Measurements from ENCODE around the gene SWAP70. TPM values are rescaled to one million over a fixed set of nuclear protein-coding genes. Genes with fewer than 3 reads are reported as not detected.

SWAP70 gene
- total and polyA plus RNA-seq, 2 of the 13 experiments (the other 11 are each of a cell fraction or from before 2014, with no cell fraction given) = 4.6 to 8.7 TPM

GRCh38 chr11:9710852-9711251 lies 47.0 kb downstream of the SWAP70 start (continued):
- no peak for TF ChIP-seq ZBTB38 (CRISPR knock-in tag; IDR thresholded peaks at IDR 0.05)
- no peak for TF ChIP-seq ZBTB33 (CRISPR knock-in tag; IDR thresholded peaks at IDR 0.05)
- no peak for TF ChIP-seq KLF12 (CRISPR knock-in tag; IDR thresholded peaks at IDR 0.05; ENCODE audit: borderline replicate concordance)

- no peak for FAIRE-seq
- TF ChIP-seq ZNF20 (CRISPR knock-in tag; IDR thresholded peaks at IDR 0.05) = no peak
- no peak for TF ChIP-seq TOE1 (CRISPR knock-in tag; IDR thresholded peaks at IDR 0.05)
- TF ChIP-seq TBX2 (CRISPR knock-in tag; IDR thresholded peaks at IDR 0.05; ENCODE audit: borderline replicate concordance) = no peak
- no peak for TF ChIP-seq DNMT3B (CRISPR knock-in tag; conservative IDR thresholded peaks at IDR 0.05)
- TF ChIP-seq KLF6 (CRISPR knock-in tag; IDR thresholded peaks at IDR 0.05) = no peak
- no peak for TF ChIP-seq SMAD9 (CRISPR knock-in tag; IDR thresholded peaks at IDR 0.05)
- no peak for TF ChIP-seq CHCHD3 (CRISPR knock-in tag; IDR thresholded peaks at IDR 0.05)
- TF ChIP-seq RBM22 (optimal IDR thresholded peaks at IDR 0.05; ENCODE audit: low read length) = no peak
- no peak for TF ChIP-seq PRDM10 (CRISPR knock-in tag; IDR thresholded peaks at IDR 0.05; ENCODE audit: low read depth)
- no peak for TF ChIP-seq KDM1A (CRISPR knock-in tag; IDR thresholded peaks at IDR 0.05)
- TF ChIP-seq ZFP36 (IDR thresholded peaks at IDR 0.05; ENCODE audit: borderline replicate concordance, low read depth, low read length, partially characterized antibody) = no peak
- no peak for TF ChIP-seq SP1 (IDR thresholded peaks at IDR 0.05)
- no peak for TF ChIP-seq SP1 (CRISPR knock-in tag; IDR thresholded peaks at IDR 0.05)
- no peak for TF ChIP-seq ZSCAN12 (CRISPR knock-in tag; IDR thresholded peaks at IDR 0.05)
- TF ChIP-seq TSC22D2 (CRISPR knock-in tag; IDR thresholded peaks at IDR 0.05; ENCODE audit: borderline replicate concordance) = no peak
Measured at GRCh38 chr11:9711454-9712307, 47.8 kb downstream of the SWAP70 start.

More at GRCh38 chr11:9711454-9712307, 47.8 kb downstream of the SWAP70 start:
- ChIA-PET CTCF (ENCODE audit: low intra/inter-chr PET ratio, low total read pairs) (no interaction called here), POLR2A (no interaction called here)
- in situ Hi-C loops (cut with HindIII; ENCODE audit: extremely low pct_ligation_motif_present, low pct_unique_long_range_greater_than_20kb) (no loop called here), intact Hi-C loops (cut with micrococcal nuclease; ENCODE audit: unreplicated experiment) (no loop called here)
- Histone ChIP-seq H3K4me3 (replicated peaks in 1 of 3; ENCODE audit: insufficient read depth in 1 of 3, low read depth in 2 of 3, low read length in 3 of 3) (no peak overlapping the region), H3K36me3 (replicated peaks in 1 of 2; ENCODE audit: control insufficient read depth in 1 of 2, insufficient read depth in 2 of 2, low read length in 2 of 2) (peaks cover 2% of the 10 kb centered on the region in 2 experiments; a peak in 1 of 5 replicates), H3K27me3 (ENCODE audit: control insufficient read depth in 1 of 2, insufficient read depth in 2 of 2, low read length in 2 of 2) (no peaks in the 10 kb centered on the region), H3K4me1 (ENCODE audit: insufficient read depth, low read length) (peaks cover 40% of the 10 kb centered on the region), H2AFZ (ENCODE audit: low read length) (no peak overlapping the region), H3K4me2 (ENCODE audit: low read depth, low read length) (no peak overlapping the region), H3K9ac (ENCODE audit: insufficient read depth, low read depth, low read length) (no peak overlapping the region), H3K9me3 (ENCODE audit: low read length) (no peaks in the 10 kb centered on the region), H3K27ac (ENCODE audit: extremely low read length, insufficient read depth, low read length) (no peak overlapping the region), H3K79me2 (ENCODE audit: insufficient read depth, low read length) (no peaks in the 10 kb centered on the region), H4K20me1 (ENCODE audit: insufficient read depth, low read length) (no peaks in the 10 kb centered on the region)
- WGBS (ENCODE audit: low lambda C conversion rate) = 80% methylated on average over 6 of the region's 7 CpGs
- ATAC-seq = peak; percentile 31; the same call in 1 of the 3 replicates
- DNase-seq (ENCODE audit: low spot score) = no peak
- BruUV-seq (replicated peaks) = no TSS peak
